GM18502 (cell line): Measurements from ENCODE around the gene SKP1.
"Not testable (repeated sequence)": the region's sequence is repeated elsewhere in the genome, so short reads cannot be mapped to it uniquely, and the experiment has no call there.

Experiments
- ATAC-seq: cut with Tn5 transposase; IDR thresholded peaks from one replicate; pipeline ENCODE4 v1.9.1; 2021; ENCODE audit warnings: mild to moderate bottlenecking; ENCODE audit not compliant: unreplicated experiment, poor library complexity

Gene SKP1

GRCh38 chr5:134176511-134177368 is at the start of gene SKP1:
Gene SKP1 (minus strand): TSS chr5:134176950. CDS start chr5:134174022, 2,928 bp downstream.
- ATAC-seq = peak; percentile 82

DNA sequence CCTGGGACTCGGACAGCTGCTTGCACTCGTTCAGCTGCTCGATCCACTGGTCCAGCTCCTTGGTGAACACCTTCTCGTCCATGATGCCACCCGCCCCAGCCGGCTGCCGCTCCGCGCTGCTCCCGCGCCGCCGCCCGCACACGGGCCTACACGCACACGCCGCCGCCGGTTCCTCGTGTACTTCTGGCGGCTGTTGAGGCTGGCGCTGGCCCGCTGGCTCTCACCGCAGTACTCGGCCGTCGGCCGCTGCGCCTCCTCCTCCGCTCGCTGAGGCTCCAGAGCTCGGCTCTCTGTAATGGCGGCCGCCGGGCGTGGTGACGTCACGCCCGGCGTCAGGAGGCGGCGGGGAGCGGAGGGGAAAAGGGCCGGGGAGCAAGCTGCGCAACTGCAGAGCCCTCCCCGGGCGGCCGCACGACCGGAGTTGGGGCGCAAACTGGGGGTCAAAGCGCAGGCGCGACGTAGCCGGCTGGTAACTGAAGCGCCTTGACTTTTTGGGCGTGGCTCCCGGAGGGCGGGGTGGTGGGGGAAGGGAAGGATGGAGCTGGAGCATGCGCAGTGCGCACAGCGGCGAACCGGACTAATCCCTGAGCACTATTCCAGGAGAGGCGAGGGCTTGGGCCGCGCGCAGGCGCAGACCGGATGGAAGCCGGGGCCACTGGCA is 49.2 kb upstream of the SKP1 start, which contains the start of gene PPP2CA:
Gene PPP2CA (minus strand): TSS at position 294 of the 661 bp plus-strand sequence. CDS start 212 bp downstream, at position 82.
- peak; percentile 84 for ATAC-seq

DNA sequence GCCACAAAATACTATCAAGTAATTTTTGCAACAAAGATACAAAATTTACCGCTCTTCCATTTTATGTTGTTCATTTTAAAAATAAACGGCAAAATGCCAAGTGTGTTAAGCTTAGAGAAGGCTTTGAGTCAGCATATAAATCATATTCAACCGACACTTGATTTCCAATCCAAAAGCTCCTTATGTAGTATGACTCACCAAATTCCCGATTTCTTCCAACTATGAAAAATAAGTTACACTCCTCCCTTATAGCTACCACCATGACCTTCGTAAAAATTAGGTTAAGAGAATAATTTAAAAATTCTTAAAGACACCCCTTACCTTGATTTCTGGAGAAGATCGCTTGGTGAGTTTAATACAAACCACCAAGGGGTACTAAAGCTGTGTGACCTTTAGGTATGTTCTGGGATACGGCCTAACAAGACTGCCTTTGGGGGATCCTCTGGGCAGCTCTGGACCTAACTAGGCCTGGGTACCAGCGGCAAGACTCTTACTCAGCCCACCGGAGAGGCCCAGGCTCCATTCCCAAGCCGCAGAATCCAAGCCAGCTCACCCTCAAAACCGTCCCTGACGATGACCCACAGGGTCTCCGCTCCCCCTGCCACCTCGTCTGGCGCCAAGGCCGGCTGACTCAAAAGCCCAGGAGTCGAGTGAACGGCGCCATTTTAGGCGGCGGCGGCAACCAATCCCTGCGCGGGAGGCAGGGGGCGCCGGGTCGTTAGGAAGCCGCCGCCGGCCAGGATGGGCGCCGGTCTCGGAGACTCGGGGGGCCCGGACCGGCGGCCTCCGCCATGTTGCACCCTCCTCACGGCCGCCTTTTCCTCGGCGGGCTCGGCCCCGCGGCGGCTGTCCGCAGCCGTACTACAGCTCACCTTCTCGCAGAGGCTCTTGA is 48.4 kb upstream of the SKP1 start:
- peak; percentile 35 for ATAC-seq

DNA sequence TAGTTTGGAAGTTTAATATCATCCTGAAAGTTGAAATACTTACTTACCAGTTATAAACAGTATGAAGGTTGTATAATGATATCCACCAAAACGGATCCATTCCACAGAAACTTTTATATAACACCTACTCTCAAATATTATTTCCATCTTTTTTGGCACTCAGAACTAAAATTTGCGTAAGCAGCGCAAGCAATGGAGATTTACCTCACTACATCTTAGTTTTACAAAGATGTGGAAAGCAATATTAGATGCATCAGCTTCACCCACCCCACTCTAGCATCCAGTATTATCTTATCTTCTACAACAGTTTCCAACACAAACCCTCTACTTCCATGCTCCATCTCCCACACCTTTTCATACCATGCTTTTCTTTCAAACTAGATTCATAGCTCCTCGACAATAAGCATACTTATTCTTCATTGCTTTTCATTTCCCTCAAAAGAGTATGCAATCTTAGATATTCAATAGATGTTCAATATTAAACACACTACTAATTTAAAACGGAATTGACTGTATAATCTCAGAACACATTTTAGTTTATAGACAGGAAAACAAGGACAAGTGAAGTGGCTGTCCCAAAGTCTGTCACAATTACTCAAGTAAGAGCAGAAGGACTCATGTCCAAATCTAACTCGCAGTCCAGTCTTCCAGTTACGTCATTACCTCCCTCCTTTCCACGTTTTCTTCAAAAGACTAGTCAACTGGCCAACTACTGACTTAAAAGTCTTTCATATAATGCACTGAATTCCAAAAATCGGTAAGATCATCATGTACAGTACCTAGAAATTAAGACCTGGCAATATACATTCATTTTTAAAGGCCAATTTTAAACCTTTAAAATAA is 46.9 kb upstream of the SKP1 start:
- ATAC-seq = no peak

- ATAC-seq = not testable (repeated sequence)
Observed at GRCh38 chr5:134221690-134222089, 44.9 kb upstream of the SKP1 start.

DNA sequence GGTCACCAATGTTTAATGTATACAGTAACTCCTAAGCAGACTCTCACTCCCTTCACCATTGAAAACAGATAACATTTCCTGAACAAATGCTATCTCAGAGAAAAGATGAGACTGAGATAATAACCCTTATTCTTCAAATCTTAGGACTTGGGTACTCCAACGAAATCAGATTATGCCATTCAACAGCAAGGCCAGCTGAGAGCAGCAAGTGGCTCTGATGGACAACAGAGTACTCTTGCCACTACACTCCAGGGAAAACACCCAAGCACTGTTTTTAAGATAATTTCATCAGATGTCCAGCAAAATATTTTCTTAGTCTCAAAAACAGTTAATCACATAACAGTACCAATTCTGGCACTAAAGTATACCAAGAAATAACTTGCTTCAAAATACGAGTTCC is 39.0 kb upstream of the SKP1 start:
- ATAC-seq = no peak

GRCh38 chr5:134211263-134212031 is 34.7 kb upstream of the SKP1 start:
- not testable (repeated sequence) for ATAC-seq

GRCh38 chr5:134209477-134210245 is 32.9 kb upstream of the SKP1 start:
- ATAC-seq = no peak

- ATAC-seq = no peak
Observed at GRCh38 chr5:134207696-134208095, 30.9 kb upstream of the SKP1 start.

DNA sequence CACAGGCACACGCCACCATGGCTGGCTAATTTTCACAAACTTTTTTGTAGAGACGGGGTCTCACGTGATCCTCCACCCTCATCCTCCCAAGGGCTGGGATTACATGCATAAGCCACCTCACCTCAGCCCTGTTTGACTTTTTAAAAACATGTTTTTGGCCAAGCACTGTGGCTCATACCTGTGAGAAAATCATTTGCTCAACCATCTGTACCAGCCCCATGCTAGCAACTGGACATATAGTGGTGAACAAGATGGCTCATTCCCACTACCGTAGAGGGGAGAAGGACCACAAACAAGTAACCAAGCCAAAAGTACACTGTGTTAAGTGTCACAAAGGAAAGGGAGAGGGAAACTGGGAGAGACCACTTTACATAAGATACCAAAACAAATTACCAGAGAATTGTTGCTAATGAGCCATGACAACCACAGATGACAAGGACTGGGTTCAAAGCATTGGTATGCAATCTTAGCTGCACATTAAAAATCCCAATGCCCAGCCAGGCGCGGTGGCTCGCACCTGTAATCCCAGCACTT is 29.9 kb upstream of the SKP1 start:
- ATAC-seq = no peak

DNA sequence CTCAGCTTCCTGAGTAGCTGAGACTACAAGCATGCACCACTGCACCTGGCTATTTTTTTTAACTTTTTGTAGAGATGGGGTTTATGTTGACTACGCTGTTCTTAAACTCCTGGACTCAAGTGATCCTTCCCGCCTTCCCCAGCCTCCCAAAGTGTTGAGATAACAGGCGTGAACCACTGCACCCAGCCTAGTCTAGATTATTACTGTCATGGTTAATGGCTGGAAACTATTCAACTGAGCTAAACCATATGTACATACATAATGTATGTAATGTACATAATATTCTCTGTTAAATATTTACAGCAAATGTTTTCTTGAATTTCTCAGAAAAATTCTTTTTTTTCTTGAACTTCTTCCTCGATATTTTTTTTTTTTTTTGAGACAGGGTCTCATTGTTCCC is 27.8 kb upstream of the SKP1 start:
- ATAC-seq = no peak

DNA sequence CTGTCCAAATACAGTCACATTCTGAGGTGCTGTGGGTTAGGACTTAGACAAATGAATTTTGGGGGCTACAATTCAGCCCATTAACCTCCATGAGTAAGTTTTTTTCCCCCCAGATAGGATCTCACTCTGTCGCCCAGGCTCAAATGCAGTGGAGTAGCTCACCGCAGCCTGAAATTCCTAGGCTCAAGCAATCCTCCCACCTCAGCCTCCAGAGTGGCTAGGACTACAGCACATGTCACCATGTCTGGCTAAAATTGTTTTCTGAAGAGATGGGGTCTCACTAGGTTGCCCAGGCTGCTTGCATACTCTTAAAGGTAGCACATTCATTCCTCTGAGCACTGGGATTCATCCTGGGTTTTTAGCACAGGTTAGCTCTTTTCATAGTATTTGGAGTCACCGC is 26.9 kb upstream of the SKP1 start:
- no peak for ATAC-seq

DNA sequence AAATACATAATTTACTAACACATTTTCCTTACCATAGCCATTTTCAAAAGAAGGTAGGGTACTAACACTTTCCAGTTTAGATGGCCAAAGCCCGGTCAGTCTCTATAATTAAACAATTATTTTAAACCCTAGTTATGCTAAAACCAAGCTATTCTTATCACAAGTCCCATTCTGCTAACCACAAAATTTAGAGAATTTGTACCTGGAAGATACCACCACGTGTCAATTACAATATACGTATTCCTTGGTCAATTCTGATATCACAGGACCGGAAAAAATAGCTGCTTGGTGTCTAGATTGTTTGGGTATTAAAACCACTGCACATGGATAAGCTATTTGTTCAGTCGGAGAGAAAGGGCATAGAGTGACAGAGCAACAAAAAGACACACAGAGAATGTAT is 18.9 kb upstream of the SKP1 start:
- ATAC-seq = no peak

- no peak for ATAC-seq
Observed at GRCh38 chr5:134189031-134189430, 12.3 kb upstream of the SKP1 start.

- no peak for ATAC-seq
Observed at GRCh38 chr5:134188092-134188491, 11.3 kb upstream of the SKP1 start.

GRCh38 chr5:134184155-134185135 is 7.7 kb upstream of the SKP1 start:
- peak; percentile 78 for ATAC-seq

GRCh38 chr5:134183481-134183880 is 6.7 kb upstream of the SKP1 start:
- no peak for ATAC-seq
